HG03354 (cell line): ENCODE results near the gene OR4F6.

Experiments used
- ATAC-seq: cut with Tn5 transposase; IDR thresholded peaks from one replicate; pipeline ENCODE4 v1.9.1; 2021; ENCODE audit warnings: mild to moderate bottlenecking; ENCODE audit not compliant: unreplicated experiment, poor library complexity, severe bottlenecking

Gene OR4F6

GRCh38 chr15:101803676-101804075 is 367 bp downstream of the OR4F6 start:
- no peak for ATAC-seq

GRCh38 chr15:101804375-101804774 is 1.1 kb downstream of the OR4F6 start:
- no peak for ATAC-seq

GRCh38 chr15:101804941-101805340 is 1.6 kb downstream of the OR4F6 start:
- ATAC-seq, result no peak

- ATAC-seq, result no peak
Measured at GRCh38 chr15:101805605-101806345, 2.5 kb downstream of the OR4F6 start.

- ATAC-seq, result no peak
Measured at GRCh38 chr15:101807345-101807945, 4.1 kb downstream of the OR4F6 start.

GRCh38 chr15:101808201-101808600 is 4.9 kb downstream of the OR4F6 start:
- ATAC-seq, result no peak

- ATAC-seq, result no peak
Measured at GRCh38 chr15:101810456-101810855, 7.1 kb downstream of the OR4F6 start.

- ATAC-seq, result no peak
Measured at GRCh38 chr15:101810876-101811275, 7.6 kb downstream of the OR4F6 start.

- no peak for ATAC-seq
Measured at GRCh38 chr15:101811902-101812301, 8.6 kb downstream of the OR4F6 start, which contains the start of gene OR4F15. OR4F15 (plus strand) TSS chr15:101812202; CDS start chr15:101818187, 5,985 bp downstream.

- no peak for ATAC-seq
Measured at GRCh38 chr15:101813803-101814534, 10.7 kb downstream of the OR4F6 start.

- ATAC-seq, result no peak
Measured at GRCh38 chr15:101820781-101821180, 17.5 kb downstream of the OR4F6 start.

GRCh38 chr15:101827257-101827656 is 23.9 kb downstream of the OR4F6 start:
- ATAC-seq, result no peak

GRCh38 chr15:101828774-101829173 is 25.5 kb downstream of the OR4F6 start:
- no peak for ATAC-seq

- no peak for ATAC-seq
Measured at GRCh38 chr15:101841656-101842055, 38.3 kb downstream of the OR4F6 start.

- no peak for ATAC-seq
Measured at GRCh38 chr15:101844916-101845315, 41.6 kb downstream of the OR4F6 start.

- no peak for ATAC-seq
Measured at GRCh38 chr15:101852356-101852755, 49.0 kb downstream of the OR4F6 start.
